ENCODE data around the gene IGF1R. TPM values are rescaled to one million over a fixed set of nuclear protein-coding genes. Genes with fewer than 3 reads are reported as not detected.
"Not testable (repeated sequence)": the region's sequence is repeated elsewhere in the genome, so short reads cannot be mapped to it uniquely, and the experiment has no call there.

The IGF1R gene
- polyA plus RNA-seq, 12 donors, result 12.5 to 29.8 (median 16.6) TPM; not detected in 1

DNA sequence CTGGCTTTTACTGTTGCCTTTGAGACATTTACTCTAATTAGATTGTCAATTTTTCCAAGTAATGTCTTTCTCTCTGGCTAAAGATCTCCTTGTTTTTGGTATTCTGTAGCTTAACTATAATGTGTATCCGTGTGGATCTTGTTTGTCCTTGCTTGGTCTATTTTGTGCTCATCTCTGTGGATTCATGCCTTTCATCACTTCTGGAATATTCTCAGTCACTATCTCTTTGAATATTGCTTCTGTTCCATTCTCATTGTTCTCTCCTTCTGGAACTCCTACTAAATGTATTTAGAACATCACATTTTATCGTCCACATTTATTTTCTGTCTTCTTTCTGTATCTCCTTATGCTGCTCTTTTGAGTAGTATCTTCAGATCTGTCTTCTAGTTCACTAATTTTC is 346.6 kb downstream of the IGF1R start:
- no peak for DNase-seq

DNA sequence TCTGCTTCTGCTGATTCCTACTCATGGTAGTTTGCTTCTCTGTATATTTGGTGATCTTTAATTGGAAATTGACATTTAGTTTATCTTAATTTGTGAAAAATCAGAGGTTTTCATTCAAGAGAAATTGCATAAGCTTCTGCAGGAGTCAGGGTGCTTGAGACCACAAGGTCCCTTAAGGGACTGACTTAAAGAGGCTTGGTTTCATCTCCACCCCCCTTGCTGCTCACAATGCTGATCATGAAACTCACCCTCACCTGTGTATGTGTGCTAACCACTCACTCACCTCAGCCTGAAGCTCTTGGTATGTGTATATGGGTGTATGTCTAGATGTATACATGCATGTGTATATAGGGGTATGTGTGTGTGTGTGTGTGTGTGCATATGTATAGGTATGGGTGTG is 347.8 kb downstream of the IGF1R start:
- DNase-seq, result no peak

DNA sequence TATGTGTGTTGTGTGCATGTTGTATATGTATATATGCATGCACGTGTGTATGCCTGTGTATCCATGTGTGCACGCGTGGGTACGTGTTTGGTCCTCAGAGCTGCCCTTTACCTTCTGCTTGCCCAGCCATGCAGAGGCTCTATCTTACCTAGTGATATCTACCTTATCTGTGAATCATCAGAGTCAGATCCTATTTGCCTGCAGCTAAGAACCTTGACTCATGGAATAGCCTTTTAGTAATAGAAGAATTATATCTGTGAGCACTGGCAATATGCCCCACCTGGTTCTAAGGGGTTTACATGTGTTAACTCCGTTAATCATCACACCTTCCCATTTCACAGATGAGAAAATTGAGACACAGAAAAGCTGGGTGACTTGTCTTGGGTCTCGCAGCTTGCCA is 348.3 kb downstream of the IGF1R start:
- no peak for DNase-seq

DNA sequence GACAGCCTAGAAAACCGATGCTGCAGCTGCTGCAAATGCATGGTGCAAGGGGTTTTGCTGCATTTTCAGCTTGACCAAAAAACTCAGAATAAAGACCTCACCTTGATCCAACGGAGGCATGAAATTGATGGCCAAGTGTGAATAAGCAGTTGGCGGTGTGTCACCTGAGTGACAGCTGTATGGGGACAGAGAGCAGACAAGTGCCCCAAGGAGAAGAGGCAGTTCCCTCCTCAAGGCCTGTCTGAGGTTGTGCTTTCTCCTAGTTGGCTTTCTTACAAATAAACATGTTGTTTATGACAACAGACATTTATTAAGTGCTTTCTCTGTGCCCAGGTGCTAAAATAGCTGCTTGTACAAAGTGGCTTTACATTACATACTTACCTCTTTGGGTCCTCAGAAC is 349.0 kb downstream of the IGF1R start:
- DNase-seq, result no peak

DNA sequence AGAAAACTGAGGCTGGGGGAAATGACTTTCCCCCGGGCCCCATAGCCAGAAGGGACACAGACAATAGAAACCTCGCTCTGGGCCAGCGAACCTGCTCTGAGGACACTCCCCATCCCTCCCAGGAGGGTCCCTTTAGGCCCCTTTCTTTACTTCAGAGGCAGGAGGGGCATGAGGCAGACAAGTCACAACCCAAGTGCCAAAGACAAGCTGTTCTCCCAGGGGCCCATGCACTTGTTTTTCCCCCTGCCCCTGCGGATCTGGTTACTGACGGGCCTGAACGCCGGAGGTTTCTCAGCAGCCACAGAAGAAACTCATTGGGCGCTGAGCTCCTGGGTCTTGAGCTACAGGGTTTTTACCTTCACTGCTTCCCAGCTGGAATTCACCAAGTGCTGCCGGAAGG is 349.4 kb downstream of the IGF1R start:
- DNase-seq, result no peak

DNA sequence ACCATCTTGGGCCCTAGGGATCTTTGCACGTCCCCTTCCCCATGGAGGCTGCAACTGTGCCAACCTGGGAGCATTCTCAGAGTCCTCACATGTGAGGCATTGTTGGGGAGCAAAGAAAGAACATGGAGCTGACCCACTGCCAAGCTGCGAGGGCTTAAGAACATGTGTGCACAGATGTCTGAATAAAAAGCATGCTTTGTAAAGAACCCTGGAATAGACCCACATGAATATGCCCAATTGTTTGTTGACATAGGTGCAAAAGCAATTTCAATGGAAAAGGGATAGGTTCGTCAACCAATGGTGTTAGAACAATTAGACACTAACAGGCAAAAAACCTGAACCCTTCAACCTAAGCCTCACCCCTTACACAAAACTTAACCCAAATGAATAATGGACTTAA is 349.9 kb downstream of the IGF1R start:
- no peak for DNase-seq

DNA sequence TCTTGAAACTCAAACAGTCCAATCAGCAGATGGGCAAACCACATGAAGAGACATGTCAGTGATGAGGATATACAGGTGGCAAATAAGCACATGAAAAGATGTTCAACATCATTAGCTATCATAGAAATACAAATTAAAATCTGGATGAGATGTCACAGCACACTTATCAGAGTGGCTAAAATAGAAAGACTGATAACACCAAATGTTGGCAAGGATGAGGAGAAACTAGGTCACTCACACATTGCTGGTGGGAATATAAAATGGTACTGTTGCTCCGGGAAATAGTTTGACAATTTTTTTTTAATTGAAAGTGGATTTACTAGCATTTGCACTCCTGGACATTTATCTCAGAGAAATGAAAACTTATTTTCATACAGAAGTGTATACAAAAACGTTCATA is 350.9 kb downstream of the IGF1R start:
- DNase-seq, result no peak

DNA sequence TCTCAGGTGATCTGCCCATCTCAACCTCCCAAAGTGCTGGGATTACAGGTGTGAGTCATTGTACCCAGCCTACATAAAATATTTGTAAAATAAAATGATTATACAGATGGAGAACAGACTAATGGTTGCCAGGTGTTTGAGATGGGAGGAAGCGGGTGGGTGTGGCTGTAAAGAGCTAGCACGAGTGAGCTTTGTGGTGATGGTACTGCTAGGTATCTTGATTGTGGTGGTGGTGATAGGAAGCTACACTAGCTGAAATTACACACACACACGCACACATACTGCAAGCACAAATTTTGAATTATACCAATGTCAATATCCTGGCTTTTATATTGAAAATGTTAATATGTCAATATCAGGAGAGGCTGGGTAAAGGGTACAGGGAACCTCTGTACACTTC is 353.9 kb downstream of the IGF1R start:
- DNase-seq, result no peak

DNA sequence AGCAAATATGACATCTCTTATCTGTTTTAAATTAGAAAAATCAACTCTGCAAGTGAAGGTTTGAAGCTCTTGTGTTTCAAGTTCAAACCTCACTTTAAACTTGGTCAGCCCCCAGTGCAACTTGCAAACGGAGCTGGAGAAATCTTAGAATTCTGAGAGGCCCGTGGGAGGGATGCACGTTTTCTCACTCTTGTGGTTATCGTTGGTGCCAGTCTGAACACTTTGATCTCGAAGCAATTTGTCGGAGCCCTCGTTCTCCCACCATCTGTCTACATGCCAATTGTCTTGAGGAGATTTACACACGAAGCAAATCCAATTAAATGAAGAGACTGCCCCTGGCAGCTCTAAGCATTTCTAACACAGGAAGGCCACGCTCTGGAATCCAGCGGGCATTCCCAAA is 355.0 kb downstream of the IGF1R start:
- DNase-seq, result not testable (repeated sequence)

DNA sequence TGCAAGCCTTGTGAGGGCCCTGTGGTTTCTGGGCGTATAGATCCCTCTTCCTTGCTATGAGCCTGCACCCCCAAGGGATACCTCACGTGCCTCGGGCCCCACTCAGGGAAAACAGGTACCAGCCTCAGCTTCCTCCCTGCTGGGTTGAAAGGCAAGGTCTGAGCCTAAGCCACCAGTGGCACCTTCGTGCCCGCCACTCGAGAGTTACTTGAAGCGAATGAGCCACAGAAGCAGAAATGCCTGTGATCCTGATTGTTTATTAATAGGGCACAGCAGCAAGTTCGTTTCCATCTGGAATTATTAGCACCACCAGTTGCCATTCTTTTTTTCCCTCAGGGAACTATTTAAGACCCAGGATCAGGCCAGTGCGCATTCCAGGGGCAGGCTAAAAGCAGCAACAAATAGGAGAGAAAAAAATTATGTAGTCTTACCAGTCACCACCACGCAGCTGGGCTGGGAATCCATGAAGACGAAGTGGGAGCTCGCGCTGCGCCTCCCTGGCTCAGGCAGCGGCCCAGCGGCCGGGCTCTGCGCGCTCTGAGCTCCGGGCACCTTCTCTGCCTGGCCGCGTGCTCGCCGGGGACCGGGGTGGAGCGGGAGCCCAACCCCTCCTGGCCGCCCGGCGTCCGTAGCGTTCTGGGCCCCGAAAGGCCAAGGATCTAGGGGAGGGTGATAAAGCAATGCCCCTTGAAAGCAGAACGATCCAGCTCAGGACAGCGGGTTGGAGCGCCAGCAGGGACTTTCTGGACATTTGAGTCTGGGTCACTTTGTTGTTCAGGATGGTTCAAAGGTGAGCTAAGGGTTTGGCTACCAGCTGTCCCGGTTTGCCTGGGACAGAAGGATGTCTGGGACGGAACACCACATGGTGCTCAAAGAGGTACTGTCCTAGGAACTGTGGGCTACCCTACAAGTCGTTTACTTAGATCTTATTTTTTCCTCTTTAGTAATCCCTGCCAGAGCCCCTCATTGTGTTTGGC is 356.9 kb downstream of the IGF1R start:
- not testable (repeated sequence) for DNase-seq

DNA sequence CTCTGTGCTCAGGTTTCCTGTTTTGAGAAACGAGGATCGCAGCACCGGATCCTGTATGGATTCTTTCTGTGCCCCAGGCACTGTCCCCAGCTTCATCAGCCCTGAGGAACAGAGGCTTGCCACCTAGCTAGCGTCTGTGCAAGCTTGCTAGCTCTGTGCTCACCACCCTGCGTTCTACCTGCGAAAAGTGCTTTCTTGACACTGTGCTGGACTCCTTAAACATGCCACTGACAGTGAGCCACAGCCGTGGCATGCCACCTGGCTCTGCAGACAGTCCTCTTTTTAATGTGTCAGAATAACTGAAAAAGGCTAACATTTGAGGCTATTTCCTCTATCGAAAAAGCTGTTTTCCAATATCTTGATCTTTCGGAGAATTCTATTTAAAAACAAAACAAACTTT is 357.8 kb downstream of the IGF1R start:
- DNase-seq, result no peak

DNA sequence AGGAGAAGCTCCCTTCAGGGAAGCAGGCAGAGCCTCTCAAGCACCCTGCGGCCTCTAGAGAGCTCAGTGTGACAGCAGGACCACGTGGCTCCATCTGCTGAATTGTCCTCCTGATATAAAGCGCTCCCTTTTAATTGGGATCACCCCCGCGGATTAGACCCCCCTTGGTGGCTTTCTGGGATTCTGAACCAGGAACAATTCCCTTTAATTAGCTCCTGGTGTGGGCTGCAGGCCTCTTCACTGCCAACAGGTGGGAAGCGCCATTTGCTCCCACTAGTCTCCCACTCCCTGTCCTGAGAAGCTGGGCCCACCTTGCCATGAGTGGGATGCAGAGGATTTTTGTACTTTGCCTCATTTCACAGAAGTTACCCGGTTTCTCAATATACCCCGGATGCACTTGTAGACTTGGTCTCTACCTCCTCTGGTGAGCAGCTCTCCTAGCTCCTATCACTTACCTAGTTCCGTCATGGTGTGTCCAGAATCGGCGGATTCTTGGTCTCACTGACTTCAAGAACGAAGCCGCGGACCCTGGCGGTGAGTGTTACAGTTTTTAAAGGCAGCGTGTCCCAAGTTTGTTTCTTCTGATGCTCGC is 358.7 kb downstream of the IGF1R start:
- DNase-seq, result no peak

DNA sequence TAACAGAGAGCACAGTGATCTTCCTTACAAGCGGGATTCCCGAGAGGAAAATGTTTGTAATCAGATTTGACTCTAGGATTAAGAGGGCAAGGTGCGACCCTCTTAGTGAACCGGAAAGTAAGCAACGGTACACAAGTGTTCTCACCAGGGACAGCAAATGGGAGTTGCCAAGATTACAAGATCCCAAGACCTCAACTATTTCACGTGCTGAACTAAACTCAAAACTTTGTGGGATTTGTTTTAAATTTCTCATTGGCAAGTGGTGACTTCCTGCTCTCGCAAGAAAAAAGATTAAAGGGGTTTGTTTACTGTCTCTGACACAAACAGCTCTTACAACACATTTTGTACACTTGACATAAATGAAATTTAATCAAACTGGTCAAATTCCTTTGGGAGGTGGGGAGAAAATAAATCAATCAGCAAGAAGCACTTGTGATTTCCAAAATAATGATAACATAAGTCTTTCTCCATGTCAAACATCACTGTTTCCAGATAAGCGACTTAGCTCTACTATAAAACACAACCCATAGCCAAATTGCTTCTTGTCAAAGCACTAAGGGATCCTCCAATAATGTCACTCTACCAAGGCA is 361.5 kb downstream of the IGF1R start:
- no peak for DNase-seq

DNA sequence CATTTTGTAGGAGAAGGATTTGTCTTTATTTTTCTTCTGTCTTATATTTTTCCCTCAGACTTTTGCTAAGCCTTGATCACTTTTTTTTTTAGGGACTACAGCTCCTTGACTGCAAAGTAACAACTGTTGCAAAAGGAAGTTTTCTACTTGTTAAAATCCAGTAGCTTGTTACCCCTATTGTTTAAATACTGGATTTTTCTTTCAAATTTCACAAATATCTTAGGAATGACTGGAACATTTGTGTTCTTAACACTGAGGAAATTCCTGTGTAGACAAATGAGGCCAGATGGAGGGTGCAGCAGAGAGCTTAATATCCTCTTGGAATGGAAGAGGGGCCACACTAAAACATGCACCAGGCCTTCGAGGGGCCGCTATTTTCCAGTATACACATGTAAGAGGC is 362.4 kb downstream of the IGF1R start:
- DNase-seq, result no peak

Measured in muscle of arm (tissue), 12 donors.